MM.1S (cell line): Measurements from ENCODE around the gene DIRAS1.

ENCODE experiments used
- DNase-seq: peaks from one replicate; pipeline ENCODE4 v3.0.0-alpha.2; 2015
- H2AFZ ChIP-seq: fragments of 300-600 bp; sonication (generic); 2 replicates; pipeline ENCODE4 v1.6.0; 2016; ENCODE audit warnings: antibody characterized with exemption, low read length
- H3F3A ChIP-seq: fragments of 300-600 bp; sonication (generic); 2 replicates; pipeline ENCODE4 v1.6.1; 2016; ENCODE audit warnings: mild to moderate bottlenecking, antibody characterized with exemption, low read length, moderate library complexity, mixed read lengths; ENCODE audit not compliant: insufficient read depth
- H3K27ac ChIP-seq: fragments of 300-600 bp; sonication (generic); 2 replicates; pipeline ENCODE4 v1.5.1; 2016; ENCODE audit warnings: mild to moderate bottlenecking, low read length
- H3K27me3 ChIP-seq: fragments of 300-600 bp; sonication (generic); replicated peaks from 2 replicates; pipeline ENCODE4 v1.6.0; 2016; ENCODE audit warnings: low read length; ENCODE audit not compliant: insufficient read depth
- H3K36me3 ChIP-seq: fragments of 300-600 bp; sonication (generic); replicated peaks from 2 replicates; pipeline ENCODE4 v1.6.1; 2016; ENCODE audit warnings: mild to moderate bottlenecking, low read length, mixed read lengths; ENCODE audit not compliant: insufficient read depth
- H3K4me1 ChIP-seq: fragments of 300-600 bp; sonication (generic); 2 replicates; pipeline ENCODE4 v1.6.1; 2016; ENCODE audit warnings: low read length, mixed read lengths
- H3K4me2 ChIP-seq: fragments of 300-600 bp; sonication (generic); 2 replicates; pipeline ENCODE4 v1.6.0; 2016; ENCODE audit warnings: low read depth, low read length
- H3K4me3 ChIP-seq: fragments of 300-600 bp; sonication (generic); 2 replicates; pipeline ENCODE4 v1.5.1; 2016; ENCODE audit warnings: low read length, mixed read lengths
- H3K79me2 ChIP-seq: fragments of 300-600 bp; sonication (generic); 2 replicates; pipeline ENCODE4 v1.6.1; 2016; ENCODE audit warnings: mixed run types, low read length, mixed read lengths
- H3K9ac ChIP-seq: fragments of 300-600 bp; sonication (generic); 2 replicates; pipeline ENCODE4 v1.6.1; 2016; ENCODE audit warnings: low read length, mixed read lengths
- H3K9me2 ChIP-seq: fragments of 300-600 bp; sonication (generic); replicated peaks from 2 replicates; pipeline ENCODE4 v1.6.1; 2016; ENCODE audit warnings: mild to moderate bottlenecking, low read length, mixed read lengths; ENCODE audit not compliant: insufficient read depth
- H3K9me3 ChIP-seq: fragments of 300-600 bp; sonication (generic); replicated peaks from 2 replicates; pipeline ENCODE4 v1.6.1; 2016; ENCODE audit warnings: mild to moderate bottlenecking, low read length, mixed read lengths; ENCODE audit not compliant: insufficient read depth
- H4K20me1 ChIP-seq: fragments of 300-600 bp; sonication (generic); 2 replicates; pipeline ENCODE4 v1.6.1; 2016; ENCODE audit warnings: mild to moderate bottlenecking, low read length, moderate library complexity, mixed read lengths; ENCODE audit not compliant: insufficient read depth
- EZH2 ChIP-seq: fragments of 300-600 bp; sonication (generic); optimal IDR thresholded peaks from 2 replicates; pipeline ENCODE3; 2017; ENCODE audit warnings: low read depth, mild to moderate bottlenecking, antibody characterized with exemption, low read length, mixed read lengths
- EZH2phosphoT487 ChIP-seq: fragments of 300-600 bp; sonication (generic); IDR thresholded peaks from 2 replicates; pipeline ENCODE4 v1.6.1; 2018; ENCODE audit warnings: antibody characterized with exemption, low read length
- TF ChIP-seq, protein P1 (sequence below): fragments of 300-600 bp; sonication (generic); IDR thresholded peaks from 2 replicates; pipeline ENCODE4 v1.5.1; 2016; ENCODE audit warnings: antibody characterized with exemption, low read length, mixed read lengths

Gene DIRAS1

DNA sequence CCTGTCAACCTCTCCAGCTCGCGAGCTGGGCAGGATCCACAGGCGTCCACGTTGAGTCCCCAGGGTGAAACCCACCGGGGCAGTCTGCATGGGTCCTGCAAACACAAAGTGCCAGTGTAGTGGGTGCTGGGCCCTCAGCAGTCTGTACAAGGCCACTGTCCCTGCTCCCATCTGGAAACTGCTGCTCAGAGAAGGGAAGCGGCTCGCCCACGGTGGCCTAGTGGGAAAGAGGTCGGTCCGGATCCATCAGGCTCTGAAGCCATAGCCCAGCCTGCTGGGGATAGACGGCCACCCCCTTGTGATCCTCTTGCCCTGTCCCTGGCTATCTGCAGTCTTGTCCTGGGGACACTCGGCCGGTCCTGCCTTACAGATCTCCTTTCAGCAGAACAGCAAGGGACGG, 2.6 kb upstream of the DIRAS1 start:
- Histone ChIP-seq H3K79me2 (no peaks in the 10 kb centered on the region), H3K9ac (no peak overlapping the region), H3K4me3 (no peak overlapping the region), H3K9me3 (no peaks in the 10 kb centered on the region), H3K27ac (no peak overlapping the region), H3K27me3 (peaks cover 80% of the 10 kb centered on the region), H3K4me2 (no peak overlapping the region), H2AFZ (no peak overlapping the region), H3K9me2 (no peaks in the 10 kb centered on the region), H4K20me1 (no peaks in the 10 kb centered on the region), H3F3A (0 out of 2 replicates have a peak, but pooled peaks cover 4% of the 10 kb centered on the region), H3K4me1 (no peaks in the 10 kb centered on the region), H3K36me3 (no peaks in the 10 kb centered on the region)
- TF ChIP-seq EZH2phosphoT487 (no peak), EZH2 (no peak)
- TF ChIP-seq, protein P1, sequence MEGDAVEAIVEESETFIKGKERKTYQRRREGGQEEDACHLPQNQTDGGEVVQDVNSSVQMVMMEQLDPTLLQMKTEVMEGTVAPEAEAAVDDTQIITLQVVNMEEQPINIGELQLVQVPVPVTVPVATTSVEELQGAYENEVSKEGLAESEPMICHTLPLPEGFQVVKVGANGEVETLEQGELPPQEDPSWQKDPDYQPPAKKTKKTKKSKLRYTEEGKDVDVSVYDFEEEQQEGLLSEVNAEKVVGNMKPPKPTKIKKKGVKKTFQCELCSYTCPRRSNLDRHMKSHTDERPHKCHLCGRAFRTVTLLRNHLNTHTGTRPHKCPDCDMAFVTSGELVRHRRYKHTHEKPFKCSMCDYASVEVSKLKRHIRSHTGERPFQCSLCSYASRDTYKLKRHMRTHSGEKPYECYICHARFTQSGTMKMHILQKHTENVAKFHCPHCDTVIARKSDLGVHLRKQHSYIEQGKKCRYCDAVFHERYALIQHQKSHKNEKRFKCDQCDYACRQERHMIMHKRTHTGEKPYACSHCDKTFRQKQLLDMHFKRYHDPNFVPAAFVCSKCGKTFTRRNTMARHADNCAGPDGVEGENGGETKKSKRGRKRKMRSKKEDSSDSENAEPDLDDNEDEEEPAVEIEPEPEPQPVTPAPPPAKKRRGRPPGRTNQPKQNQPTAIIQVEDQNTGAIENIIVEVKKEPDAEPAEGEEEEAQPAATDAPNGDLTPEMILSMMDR = no peak
- no peak for DNase-seq

- no peaks in the 10 kb centered on the region for H4K20me1 ChIP-seq
These were observed 2.2 kb upstream of the DIRAS1 start for GRCh38 chr19:2723345-2723715.

GRCh38 chr19:2722541-2723344, 1.6 kb upstream of the DIRAS1 start:
- Histone ChIP-seq H3K9ac (no peak overlapping the region), H4K20me1 (no peaks in the 10 kb centered on the region), H3K36me3 (no peaks in the 10 kb centered on the region), H3K4me3 (no peak overlapping the region), H3K9me3 (no peaks in the 10 kb centered on the region), H3K79me2 (no peaks in the 10 kb centered on the region), H3K27ac (no peak overlapping the region), H3K27me3 (peaks cover 82% of the 10 kb centered on the region), H3K9me2 (no peaks in the 10 kb centered on the region), H3F3A (0 out of 2 replicates have a peak, but pooled peaks cover 4% of the 10 kb centered on the region), H3K4me2 (no peak overlapping the region), H2AFZ (no peak overlapping the region), H3K4me1 (no peaks in the 10 kb centered on the region)
- no peak for TF ChIP-seq EZH2
- no peak for DNase-seq

More at GRCh38 chr19:2723345-2723715, 2.2 kb upstream of the DIRAS1 start:
- Histone ChIP-seq H3K4me1 (no peaks in the 10 kb centered on the region), H3F3A (0 out of 2 replicates have a peak, but pooled peaks cover 4% of the 10 kb centered on the region), H3K79me2 (no peaks in the 10 kb centered on the region), H3K9ac (no peak overlapping the region), H3K4me3 (no peak overlapping the region), H3K9me2 (no peaks in the 10 kb centered on the region), H3K36me3 (no peaks in the 10 kb centered on the region), H2AFZ (no peak overlapping the region), H3K4me2 (no peak overlapping the region), H3K27ac (no peak overlapping the region), H3K9me3 (no peaks in the 10 kb centered on the region), H3K27me3 (peaks cover 80% of the 10 kb centered on the region)
- no peak for DNase-seq
- TF ChIP-seq EZH2phosphoT487 (no peak), EZH2 (no peak)
- TF ChIP-seq, protein P1 = no peak
